Cerebellar nuclear complex (tissue), 1 donor: Measurements from ENCODE around the gene TNNI2.

ENCODE experiments used
- DNase-seq, 2 experiments: peaks; one replicate each; lab custom pipeline; 2025; lab: John Stamatoyannopoulos, UW

The TNNI2 gene

DNA sequence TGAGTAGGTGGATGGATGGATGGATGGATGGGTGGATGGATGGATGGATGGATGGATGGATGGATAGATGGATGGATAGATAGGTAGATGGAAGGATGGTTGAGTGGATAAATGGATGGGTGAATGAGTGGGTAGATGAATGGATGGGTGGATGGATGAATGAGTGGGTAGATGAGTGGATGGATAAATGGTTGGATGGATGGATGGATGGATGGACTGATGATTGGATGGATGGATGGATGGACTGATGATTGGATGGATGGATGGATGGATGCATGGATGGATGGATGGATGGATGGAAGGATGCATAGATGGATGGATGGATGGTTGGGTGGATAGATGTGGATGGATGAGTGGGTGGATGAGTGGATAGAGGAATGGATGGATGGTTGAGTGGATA, 17.2 kb upstream of the TNNI2 start:
- DNase-seq, result no peak

- no peak for DNase-seq
Observed at GRCh38 chr11:1822648-1823375, 16.0 kb upstream of the TNNI2 start.

DNA sequence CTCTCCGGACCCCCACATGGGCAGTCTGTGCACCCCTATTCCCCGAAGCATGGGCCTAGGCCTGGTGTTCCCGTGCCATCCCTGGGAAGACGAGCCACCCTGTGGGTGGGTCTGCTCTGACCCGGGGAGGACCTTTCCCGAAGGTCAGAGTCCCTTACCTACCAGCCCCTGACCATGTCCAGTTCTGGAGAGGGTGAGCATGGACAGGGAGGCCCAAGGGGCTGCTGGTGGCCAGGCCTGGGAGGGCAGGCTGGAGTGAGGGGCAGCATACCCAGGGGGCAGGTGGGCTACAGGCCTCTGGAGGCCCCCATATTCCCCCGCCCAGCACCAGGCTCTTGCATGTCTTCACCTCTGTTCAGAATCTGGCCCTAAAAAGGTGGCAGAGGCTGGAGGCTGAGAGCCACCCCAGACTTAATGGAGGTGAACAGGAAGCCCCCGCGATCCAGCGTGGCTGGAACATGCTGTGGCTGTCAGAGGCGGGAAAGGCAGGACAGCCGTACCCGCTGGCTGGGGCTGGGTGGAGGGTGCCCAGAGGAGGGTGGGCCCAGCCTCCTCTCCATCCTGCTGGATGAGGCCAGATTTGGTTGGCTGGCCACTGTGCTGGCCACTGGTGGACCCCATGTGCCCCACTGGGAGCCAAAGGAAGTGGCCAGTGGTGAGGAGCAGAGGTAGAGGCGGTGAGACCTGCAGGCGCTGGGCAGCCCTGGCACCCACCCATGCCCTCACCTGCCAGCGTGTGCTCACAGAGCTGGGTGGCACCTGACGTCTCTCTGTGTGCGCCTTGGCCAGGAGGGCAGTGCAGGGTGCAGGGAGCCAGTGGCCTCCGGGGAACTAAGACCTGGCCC, 15.2 kb upstream of the TNNI2 start:
- no peak for DNase-seq

DNA sequence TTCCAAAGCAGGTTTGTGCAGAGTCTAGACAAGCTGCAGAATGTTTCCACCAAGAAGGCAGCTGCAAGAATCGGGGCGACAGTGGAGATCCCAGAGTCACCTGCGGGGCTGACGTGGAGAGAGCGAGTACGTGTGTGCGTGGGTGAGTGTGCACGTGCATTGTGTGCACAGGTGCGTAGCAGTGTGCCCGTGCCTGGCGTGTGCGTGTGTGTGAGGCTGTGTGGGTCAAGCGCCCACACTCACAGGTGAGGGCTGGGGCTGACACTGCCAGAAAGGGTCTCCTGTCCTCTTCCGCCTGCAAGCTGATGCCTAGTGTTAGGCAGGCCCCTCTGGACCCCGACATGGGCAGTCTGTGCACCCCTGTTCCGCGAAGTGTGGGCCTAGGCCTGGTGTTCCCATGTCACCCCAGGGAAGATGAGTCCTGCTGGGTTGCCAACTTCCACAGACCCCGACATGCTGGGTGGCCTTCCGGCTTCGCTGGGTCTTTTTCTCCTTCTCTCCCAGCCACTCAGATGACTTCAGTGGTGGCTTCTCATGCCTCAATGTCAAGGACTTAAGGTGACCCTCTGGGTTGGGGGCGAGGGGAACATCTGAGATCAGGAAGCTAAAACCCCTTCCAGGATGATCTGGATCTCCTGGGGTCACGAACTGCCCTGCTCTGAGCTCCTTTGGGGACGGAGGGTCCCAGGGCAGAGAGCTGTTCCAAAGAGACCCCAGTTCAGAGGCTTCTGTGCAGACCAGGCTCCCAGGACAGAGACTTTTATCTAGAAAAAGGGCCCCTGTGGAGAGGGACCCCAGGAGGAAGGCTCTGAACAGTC, 14.4 kb upstream of the TNNI2 start:
- no peak for DNase-seq

DNA sequence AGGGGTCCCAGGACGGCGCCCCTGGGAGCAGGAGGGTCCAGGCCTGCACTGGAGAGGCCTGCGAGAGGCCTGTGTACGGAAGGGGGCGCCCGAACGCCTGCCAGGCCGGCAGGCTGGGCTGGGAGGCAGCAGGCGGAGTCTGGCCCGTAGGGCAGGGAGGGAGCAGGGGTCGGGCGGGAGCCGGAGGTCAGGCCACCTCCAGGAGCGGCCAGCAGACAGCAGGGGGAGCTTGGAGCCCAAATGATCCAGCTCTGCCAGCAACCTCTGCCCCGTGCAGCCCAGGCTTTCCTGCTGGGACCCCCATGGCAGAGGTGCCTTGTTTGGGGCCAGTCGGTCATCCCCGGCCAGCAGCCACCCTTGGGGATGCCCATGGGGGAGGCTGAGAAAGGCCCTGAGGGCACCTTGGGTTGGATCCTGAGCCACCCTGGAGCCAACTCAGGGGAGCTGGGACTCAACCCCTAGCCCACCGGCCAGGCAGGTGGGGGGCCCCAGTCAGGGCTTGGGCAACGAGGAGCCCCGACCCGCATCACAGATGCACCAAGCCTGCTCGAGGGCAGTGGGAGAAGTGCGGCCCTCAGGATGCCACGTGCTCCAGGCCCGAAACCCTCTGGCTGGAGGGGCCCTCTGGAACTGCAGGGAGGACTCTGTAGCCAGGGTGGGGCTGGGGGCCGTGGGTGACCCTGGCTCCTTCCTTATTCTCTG, 13.6 kb upstream of the TNNI2 start:
- DNase-seq, result no peak

GRCh38 chr11:1825785-1826451, 12.9 kb upstream of the TNNI2 start:
- no peak for DNase-seq

GRCh38 chr11:1826552-1827094, 12.2 kb upstream of the TNNI2 start:
- no peak for DNase-seq

DNA sequence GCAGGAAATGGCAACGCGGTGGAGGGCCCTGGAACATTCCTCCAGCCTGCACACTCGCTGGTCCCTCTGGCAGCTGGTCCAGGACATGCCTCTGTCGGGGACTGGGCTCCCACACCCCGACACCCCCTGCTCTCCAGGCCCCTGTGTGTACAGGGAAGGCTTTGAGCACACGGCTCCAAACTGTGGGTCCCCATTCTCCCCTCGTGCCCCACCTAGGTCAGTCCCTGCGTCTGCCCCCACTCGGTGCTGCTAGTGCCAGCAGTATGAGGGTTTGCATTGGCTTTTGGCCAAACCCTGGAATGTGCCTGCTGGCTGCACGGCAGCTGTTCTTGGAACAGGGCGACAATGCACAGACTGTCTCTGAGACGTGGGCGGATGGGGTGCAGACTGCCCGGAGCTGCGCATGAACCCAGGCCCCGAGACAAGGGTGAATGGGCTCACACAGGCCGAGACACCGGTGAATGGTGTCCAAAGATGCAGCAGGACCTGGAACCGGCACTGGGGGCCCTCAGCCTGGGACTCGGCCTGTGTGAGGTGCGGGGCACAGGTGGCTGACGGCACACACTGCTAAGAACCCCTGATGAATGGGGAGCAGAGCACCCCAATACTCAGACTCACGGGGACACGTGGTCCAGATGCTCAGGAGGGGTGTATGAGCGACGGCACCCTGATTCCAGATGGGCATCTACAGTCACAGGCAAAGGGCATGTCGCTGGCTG, 11.5 kb upstream of the TNNI2 start:
- no peak for DNase-seq

- no peak for DNase-seq
Observed at GRCh38 chr11:1827931-1828330, 10.8 kb upstream of the TNNI2 start.

- no peak for DNase-seq
Observed at GRCh38 chr11:1828542-1828941, 10.2 kb upstream of the TNNI2 start.

DNA sequence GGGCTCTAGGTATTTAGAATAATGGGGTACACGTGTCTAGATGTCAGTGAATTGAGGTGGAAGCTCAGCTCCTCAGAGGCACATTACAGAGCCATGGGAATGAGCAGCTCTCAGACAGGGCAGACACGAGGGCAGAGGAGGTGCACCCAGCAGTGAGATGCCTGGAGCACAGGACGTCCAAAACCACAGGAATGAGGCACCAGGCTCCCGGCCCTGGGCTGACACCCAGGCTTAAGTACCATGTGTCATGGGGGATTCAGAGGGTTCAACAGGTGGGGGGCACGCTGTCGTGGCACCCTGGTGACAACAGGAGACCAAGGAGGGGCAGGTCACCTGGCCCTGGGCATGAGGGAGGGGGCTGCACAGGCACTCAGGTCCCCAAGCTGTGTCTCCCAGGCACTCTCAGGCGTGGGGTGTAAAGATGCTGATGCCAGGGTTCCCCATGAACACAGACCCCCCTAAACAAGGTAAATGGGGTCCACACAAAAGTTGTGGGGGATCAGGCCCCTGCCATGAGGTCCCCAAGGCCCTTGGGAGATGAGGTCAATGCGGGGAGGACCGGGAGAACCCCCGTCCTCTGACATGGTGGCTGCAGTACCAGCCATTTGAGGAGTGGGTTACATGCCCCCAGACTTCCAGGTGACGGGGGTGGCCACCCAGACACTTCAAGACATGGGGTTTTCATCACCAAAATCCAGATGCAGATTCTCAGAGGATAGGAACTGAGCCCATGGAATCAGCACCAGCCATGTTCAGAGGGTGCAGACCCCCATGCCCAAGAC, 9.6 kb upstream of the TNNI2 start:
- DNase-seq, result no peak

- DNase-seq, result no peak
Observed at GRCh38 chr11:1830004-1830321, 8.8 kb upstream of the TNNI2 start.

DNA sequence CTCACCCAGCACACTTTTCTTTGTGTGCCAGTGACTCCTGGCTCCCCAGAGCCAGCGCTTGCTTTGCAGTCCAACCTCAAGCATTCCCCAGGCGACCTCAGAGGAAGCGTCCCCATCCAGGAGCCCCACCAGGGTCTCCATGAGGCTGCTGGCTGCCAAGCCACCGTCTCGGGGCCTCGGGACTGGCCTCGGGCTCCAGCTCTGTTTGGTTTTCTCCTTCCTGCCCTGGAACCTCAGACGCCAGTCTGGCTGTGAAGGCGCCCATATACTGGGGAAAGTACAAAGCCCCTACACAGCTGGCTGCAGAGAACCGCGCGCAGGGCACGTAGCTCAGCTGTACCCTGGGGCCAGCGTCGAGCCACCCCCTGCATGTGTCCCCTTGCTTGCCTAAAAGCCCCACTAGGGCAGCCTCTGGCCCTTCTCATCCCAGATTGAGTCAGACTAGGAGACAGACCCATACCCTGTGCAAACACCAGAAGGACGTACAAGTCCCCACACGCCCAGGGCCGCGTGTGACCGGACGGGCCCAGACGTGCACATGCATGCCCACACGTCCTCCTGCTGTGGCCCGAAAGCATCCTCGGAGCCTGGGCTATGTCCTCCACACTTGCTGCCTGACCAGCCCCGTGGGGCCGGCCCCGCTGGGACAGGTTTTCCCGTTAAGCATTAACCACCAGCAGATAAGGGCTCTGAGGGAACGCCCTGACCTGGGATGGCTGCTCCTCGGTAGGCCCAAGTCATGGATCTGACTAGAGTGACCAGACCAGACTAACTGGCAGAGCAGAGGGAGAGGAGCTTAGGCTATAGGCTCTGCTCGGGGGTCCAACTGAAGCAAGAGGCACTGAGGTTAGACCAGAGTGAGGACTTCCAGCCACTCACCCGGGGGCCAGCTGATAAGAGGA, 8.2 kb upstream of the TNNI2 start:
- DNase-seq, result no peak

- DNase-seq, result no peak
Observed at GRCh38 chr11:1831338-1832210, 7.2 kb upstream of the TNNI2 start.

DNA sequence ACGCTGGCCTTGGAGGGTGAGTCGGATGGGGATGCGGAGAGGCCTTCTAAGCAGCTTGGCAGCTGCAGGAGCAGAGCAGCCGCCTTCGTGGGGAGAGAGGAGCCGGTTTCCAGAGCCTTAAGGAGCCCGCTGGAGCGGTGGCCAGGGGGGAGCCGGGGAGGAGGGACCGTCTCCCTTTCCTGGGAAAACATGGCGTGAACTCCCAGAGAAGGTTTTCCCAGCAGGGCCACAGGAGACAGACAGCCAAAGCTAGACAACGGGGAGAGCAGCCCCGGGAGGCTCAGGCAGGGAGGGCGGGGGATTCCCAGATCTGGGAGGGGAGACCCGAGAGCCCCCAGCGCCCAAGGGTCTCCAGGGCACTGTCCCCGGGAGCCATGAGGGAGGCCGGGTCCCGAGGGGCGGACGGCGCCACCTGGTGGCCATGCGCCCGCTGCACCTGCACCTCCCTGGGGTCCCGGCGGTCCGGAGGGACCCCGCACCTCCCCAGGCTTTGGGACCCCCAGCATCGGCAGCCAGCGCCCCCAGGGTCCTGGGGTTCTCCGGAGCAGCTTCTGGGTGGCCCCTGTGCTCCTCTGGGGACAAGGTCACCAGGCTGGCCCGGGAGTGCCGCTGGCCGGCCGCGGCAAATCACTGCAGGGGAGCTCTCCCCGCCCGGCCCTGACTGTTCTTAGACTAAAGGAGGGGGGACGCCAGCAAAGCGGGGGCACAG, 6.4 kb upstream of the TNNI2 start:
- DNase-seq, result no peak

DNA sequence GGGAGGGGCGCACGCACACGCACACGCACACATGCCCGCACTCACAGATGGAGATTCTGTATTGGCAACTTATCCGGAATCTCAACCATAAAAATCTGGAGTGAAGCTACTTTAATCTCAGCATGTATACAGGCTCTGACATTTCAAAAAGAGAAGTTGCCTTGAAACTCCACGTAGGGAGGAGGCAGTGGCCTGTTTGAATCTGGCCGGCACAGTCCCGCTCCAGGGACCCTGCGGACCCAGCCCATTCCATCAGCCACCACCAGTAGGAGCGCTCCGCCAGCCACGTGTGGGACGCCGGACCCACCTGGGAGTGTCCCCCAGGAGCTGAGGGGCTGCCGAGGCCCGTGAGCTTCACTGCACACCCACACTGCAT, 5.9 kb upstream of the TNNI2 start:
- no peak for DNase-seq

GRCh38 chr11:1834062-1834610, 4.6 kb upstream of the TNNI2 start:
- DNase-seq, result no peak
